CD4-positive, alpha-beta T cell treated with Interleukin-15 for 4 hours (primary cell): ENCODE data around the gene PACRG.

Experiments used
- DNase-seq: peaks from one replicate; pipeline ENCODE4 v3.0.0-alpha.2; 2020; ENCODE audit warnings: low spot score

Gene PACRG

DNA sequence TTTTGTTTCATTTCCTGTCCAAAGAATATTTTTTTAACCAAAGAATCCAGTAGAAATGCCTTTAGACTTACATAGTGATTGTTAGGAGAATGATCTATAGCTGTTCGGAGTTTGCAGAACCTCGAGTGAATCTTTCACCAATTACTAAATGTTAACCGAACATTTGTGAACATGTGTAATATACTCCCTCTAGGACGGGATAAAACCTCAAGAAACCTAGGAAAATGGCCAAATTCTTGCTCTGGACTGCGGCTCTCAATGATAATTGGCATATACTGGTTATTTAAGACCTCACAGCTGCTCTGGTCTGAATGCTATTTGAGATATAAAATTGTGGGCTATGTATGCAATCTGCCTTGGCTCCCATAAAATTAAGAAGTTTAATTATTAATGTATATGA is 137.1 kb downstream of the PACRG start:
- DNase-seq, result no peak

DNA sequence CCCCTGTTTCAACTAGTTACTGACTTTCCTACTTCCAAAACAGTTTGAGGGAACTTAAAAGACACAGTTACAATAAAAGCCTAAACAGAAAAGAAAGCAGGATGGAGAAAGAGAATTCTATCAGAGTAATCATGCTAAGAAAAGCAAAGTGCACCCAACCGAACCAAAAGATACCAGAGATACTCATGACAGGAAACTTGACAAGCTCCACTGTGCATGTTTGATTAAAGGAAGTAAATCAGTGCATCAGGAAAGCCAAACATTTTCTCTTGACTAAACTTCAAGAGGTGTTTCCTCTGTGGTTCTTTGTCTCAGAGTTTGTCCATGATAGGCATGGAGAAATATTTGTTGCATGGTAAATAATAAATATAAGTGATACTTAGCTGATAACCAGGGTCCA is 138.9 kb downstream of the PACRG start:
- no peak for DNase-seq

DNA sequence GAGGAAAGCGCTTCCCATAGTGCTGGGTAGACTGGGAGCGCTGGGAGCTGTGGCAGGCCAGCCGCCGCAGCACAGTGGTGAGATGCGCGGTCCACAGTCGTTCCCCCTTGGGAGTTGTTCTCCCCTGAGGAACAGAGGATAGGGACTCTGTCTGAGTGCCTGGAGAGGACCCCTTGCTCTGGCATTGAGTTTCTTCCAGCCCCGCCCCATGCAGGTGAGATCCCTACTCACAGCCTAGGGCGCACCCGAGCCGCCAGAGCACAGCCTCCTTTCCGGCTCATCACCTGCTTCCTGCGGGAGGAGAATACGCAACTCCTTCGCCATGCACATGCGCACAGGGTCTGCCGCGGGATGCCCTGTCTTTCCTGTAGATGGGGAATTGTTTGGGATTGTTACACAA is 140.6 kb downstream of the PACRG start:
- DNase-seq, result no peak

DNA sequence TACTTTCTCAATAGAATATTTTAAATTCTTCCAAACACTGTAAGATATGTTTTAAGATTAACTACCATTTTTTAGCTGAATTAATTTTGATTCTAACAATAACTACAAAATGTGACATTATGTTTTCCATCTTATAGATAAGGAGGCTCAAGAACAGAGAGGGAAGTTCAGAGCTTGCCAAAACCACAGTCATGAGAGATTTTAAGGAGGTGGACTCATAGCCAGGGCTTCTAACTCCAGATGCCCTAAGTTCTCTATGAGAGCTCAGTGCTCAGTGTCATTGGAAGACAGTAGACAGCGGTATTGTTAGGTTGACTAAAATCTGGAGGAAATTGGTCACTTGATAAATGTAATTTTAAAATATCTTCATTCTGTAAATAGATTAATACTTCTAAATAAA is 144.2 kb downstream of the PACRG start:
- no peak for DNase-seq

DNA sequence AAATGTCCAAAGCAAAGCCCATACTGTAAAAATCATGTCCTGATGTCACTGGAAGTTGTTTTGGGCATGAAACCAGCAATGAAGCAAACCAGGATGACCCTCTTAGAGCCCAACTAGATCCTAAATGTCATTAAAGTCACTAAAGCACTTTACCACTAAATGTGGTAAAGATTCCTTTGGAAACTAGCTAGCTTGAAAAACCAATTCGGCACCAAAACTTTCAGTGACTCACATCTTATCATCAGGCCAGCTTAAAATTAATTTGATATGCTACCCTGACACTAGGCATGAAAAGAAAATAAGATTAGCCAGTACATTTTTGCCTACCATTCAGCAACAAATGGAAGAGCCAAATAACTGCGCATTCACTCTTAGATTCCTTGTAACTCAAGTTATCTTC is 145.8 kb downstream of the PACRG start:
- DNase-seq, result no peak

DNA sequence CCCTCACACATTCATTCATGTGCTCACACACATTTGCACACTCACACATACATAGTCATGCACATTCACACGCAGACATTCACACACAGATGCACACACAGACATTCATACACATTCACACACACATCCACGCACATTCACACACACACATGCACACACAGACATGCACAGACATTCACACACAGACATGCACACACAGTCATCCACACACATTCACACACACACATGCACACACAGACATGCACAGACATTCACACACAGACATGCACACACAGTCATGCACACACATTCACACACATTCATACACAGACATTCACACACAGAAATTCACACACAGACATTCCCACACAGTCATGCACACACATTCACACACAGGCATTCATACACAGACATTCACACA is 147.3 kb downstream of the PACRG start:
- no peak for DNase-seq

DNA sequence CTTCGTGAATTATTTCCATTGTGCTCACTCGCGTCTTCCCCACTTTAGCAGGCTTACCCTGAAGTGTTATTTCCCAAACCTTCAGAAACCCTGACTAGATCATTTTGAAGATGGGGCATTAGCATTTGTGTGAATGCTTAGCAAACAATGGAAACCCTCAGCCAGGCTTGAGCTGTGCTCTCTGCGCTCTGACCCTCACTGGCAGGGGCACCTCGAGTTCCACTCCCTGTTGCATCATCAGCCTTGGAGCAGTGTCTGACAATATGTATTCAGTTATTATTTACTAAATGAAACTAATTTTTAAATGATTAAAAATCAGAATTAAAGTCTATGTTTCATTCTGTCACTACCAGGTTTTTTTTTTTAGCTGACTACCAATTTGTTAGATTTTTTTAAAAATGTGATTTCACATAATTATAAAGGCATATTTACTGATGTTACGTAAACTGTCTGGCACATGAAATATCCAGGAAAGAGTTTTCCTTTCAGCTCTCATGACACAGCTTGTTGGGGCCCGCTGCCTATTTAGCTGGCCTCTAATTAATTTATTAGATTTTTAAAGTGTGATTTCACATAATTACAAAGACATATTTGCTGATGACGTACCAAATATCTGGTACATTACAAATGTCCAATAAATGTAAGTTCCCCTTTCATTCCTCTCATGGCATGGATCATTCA is 155.2 kb downstream of the PACRG start:
- DNase-seq, result no peak

DNA sequence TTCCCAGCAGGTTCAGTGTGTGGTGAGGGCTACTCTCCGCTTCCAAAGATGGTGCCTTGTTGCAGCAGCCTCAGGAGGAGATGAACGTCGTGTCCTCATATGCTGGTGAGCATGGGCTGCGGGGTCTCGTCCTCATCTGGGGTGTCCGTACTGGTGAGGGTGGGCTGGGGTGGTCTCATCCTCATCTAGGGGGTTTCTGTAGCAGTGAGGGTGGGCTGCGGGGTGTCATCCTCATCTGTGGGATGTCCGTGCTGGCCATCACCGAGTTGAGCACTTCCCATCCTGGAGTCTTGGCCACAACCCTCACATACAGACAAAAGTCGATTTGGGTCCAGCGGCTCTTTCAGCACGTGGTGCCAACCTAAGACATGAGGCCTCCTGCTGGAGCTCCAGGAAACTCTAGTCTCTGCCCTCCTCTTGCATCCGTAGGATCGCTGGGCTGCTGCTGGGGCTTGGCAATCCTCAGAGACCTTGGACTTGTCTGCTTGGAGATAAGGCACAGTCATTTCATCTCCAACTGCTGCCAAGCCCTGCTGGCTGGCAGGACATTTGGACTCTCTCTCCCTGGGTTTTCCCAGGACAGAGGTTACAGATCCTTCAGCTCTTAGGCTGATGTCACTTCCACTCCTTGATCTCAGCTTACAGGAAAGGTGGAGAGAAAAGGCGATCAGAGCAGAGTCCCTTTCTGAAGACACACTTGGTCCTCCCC is 160.4 kb downstream of the PACRG start:
- DNase-seq, result no peak

DNA sequence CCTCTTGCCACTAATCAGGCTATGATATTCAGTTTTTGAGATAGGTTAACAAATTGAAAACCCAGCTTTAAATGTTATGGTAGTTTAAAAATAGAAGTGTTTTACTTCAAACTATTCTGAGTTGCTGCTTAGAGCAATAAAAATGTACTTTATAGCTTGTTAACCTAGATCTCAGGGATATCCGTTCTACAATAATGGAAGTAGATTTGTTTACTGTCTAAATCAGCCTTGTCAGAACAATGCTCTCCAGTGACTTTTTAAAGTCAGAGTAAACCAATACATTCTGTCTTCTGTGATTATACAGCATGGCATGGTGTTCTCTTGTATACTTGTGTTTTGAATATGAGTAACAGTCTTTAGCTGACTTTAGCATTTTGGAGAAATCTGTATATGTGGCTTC is 161.5 kb downstream of the PACRG start:
- no peak for DNase-seq

DNA sequence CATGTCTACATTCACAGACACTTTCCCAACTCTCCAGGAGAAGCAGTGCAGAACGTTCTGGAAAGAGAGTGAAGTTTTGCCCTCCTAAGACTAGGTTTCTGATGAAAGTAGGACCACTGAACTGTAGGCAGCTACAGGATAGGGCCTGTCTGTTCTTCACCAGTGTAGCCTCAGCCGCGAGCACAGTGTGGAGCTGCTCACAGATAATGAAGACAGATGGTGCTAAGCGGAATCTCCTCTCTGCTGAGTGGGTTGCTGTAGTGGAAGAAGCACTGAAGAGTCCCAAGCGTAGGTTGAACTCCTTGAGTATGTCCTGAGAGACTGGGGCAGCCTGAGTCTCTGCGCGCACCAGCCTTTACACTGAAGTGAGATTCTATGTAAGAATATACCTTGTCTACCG is 170.2 kb downstream of the PACRG start:
- DNase-seq, result no peak

DNA sequence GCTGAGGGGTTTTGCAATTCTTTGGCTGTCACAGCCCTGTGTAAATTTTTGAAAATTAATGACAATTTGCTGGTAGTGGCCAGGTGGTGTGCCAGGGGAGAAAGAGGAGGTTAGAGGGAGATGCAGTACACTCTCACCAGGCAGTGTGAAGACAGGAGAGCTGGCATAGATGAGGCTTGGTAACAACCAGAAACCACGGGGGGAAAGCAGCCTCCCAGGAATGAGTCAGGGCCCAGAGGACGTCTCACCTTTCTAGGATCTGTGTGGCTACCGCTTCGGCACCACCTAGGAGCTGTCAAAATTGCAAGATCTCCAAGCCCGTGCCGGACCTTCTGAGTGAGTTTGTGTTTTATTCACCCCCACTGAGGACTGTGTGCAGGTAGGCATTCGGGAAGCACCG is 171.4 kb downstream of the PACRG start:
- no peak for DNase-seq

DNA sequence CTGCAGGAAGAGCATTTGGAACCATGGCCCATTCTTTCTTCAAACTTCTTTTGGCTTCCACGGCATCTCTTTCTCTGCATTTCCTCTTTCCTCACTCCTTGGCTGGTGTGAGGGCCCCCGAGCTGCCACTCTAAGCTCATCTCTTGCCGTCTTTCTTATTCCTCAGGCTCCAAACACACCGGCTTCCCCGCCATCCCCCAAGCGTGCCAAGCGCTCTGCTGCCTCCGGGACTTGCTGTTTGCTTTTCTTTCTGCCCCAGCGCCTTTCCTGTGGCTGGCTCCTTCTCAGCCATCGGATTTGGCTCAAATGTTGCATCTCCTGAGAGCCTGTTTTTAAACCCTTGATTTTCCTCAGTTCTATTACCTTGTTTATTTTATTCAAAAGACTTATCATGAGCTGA is 172.7 kb downstream of the PACRG start:
- DNase-seq, result no peak

DNA sequence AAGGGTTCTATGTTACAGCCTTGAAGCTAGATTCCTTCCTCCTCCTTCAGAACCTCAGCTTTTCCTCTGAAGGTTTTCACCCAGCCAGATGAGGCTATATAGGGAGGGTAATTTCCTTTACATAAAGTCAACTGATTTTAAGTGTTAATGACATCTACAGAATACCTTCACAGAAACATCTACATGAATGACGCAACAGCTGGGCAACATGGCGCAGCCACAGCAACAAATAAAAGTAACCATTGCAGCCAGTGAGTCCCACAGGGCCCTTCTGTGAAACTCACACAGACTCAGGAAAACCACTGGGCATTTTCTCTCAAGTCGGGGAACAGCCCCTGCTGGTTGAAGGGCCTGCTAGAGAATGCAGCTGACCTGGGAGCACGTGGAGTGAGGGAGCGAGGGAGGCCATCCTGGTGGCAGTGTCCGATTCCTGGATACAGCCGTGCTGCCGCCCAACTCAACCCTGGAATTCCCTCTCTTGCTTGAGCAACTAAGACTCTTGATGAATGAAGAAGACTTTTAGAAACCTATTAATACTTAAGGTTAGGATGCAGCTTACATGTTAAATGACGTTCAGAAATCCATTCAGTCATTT is 176.4 kb downstream of the PACRG start:
- no peak for DNase-seq

DNA sequence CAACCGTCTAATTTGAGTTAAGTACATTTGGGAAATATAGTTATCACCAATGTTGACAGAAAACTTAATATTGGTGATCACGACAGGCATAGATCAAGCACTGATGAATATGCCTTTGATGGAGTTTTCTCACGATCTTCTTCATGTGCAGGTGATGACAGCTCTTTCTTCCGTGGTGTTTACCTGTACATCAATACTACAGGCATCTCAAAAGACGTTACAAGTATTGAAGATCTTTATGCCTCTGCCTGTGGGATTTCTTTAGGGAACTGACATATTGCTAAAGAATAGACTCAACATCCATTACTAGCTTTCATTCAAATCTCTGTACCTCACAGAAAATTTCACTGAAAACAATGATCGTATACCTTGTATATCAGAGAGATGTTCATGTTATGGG is 178.7 kb downstream of the PACRG start:
- DNase-seq, result no peak

DNA sequence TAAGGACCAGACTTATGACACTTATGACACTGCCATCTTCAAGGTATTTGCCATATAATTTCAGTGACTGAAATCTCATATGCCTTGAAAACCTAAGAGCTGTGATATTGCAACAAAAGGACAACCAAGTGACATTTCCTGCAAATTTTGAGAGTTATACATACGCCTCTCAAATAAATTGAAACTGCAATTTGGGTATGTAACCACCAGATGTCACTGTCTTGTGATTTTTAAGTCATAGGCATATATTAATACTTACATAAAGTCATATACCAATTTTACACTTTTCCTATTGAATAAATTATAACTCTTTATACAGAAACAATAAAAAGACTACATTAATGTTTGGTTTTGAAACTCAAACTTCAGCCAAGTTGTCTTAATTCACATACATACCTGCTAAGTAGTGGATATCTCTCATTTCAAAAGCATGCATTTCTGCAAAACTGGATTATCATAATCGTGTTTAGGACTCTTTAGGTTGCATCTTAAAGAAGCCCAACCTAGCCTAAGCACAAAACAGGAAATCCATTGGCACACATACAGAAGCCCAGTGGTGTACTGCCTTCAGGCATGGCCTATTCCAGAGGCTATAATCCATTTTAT is 180.2 kb downstream of the PACRG start:
- DNase-seq, result no peak

DNA sequence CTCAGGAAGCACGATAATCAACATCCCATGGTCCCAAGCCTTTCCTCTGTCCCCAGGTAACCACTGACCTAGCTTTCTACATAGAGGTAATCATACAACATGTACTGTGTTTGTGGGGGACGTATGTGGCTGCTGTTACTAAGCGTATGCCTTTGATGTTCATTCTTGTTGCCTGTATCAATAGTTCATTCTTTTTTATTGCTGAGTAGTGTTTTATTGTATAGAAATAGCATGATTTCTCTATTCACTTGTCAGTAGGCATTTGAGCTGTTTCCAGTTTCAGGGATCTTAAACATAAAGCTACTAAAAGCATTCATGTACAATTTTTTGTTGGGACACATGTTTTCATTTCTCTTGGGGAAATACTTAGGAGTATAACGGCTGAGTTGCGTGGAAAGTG is 185.4 kb downstream of the PACRG start:
- no peak for DNase-seq

DNA sequence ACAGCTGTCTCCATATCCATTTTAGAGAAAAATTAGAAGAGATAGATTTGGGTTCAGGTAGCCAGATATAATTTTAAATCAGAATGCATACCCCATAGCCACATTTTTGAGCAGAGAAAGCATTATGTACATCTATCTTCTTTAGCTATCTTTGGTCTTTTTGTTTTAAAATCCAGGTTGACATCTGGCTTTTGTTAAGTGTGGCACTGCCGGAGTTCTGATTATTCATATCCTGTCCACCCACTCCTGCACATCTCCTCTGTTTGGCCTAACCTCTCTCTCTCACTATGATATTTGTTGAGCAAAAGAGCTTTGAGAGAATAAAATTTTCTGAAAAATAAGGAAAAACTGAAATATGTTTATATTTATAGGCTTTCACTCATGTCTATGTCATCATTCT is 189.7 kb downstream of the PACRG start:
- DNase-seq, result no peak

DNA sequence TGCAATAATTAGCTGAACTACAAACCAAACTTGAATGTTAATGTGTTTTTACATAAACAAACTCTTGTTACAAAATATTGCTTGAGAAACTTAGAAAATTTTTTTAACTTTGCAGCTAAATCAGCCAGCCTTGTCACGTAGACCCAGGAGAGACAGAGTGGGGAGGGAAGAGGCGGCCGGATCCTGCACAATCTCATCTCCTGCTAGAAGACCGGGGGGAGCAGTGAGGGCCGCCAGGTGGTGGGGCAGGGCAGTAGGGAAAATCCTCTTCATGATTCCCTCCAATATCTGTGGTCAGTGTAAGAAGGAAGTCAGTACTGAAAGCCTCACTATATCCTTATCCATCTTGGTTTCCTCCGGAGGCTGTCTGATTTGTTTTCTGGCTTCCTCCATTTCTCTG is 193.3 kb downstream of the PACRG start:
- DNase-seq, result no peak

DNA sequence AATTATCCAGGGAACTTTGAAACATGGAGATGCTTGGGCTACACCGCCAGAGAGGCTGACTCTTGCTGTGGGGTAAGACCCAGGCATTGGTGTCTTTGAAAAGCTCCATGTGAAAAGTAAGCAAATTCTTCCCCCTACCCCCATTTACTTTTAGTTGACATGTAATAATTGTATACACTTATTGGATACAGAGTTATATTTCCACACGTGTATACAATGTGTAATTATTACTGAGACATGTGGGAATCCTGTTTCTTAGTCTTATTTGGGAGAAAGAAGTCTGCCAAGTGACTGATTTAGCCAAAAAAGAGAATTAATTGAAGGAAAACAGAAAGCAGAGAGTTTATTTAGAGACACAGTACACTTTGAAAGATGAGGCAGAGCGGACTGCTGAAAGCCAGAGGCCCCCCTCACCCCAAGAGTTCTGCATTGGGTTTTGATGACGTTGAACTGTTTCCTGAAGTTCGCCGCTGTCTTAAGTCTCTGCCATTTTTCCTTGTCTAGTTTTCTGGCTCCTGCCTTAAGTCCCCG is 193.8 kb downstream of the PACRG start:
- DNase-seq, result no peak

DNA sequence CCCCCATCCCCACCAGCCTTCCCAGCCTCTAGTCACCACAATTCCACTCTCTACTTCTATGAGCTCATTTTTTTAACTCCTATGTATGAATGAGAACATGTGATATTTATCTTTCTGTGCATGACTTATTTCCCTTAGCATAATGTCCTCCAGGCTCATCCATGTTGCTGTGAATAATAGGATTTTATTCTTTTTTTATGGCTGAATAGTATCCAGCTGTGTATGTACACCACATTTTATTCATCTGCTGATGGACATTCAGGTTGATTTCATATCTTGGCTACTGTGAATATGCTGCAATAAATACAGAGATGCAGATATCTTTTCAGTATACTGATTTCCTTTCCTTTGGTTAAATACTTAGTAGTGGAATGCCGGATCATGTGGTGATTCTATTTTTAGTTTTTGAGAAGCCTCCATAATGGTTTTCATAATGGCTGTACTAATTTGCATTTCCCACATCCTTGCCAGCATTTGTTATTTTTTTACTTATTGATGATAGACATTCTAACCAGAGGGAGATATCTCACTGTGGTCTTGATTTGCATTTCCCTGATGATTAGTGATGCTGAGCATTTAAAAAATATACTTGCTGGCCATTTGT is 194.9 kb downstream of the PACRG start:
- DNase-seq, result no peak

DNA sequence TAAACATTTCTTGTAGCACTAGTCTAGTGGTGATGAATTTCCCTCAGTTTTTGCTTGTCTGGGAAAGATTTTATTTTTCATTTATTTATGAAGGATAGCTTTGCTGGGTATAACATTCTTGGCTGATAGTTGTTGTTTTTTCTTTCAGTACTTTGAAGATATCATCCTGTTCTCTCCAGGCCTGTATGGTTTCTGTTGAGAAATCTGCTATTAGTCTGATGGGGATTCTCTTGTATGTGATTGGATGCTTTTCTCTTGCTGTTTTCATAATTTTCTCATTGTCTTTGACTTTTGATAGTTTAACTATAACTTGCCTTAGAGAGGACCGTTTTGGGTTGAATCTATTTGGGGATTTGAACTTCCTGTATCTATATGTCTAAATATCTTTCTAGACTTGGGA is 207.1 kb downstream of the PACRG start:
- no peak for DNase-seq

DNA sequence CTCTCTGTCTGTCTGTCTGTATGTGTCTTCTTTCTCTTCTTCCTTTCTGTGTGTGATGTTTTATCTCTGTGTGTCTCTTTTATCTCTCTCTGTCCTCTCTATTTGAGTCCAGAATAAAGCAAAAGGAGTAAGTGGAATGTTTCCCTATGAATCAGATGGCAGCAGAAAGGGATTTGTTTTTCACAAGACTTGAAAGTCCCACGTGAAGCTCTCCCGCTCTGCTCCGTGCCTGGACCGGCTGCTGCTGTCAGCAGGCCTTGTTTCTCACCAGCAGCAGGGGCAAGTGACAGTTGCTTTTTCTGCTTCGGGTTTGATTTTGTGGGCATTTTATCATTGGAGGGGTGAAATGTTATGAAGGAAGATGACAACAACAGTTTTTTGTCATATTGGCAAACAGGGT is 212.7 kb downstream of the PACRG start:
- no peak for DNase-seq

DNA sequence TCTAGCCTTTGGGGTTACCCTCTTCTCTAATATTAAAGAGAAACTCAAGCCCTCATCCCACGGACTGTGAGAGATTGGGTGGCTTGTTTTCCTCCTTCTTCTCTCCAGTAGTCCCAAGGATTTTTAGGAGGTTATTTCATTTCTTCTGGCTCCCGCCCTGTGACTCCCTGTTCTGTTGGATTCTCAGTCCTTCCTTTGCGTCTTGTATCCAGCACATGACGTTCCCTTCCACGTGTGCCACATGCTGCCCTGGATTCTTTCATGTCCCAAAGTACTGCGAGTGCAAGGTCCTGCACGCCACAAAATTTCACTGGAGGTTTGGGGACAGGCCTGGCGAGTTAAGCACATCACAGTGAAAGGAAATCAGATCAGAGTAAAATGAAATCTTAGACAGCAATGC is 213.4 kb downstream of the PACRG start:
- no peak for DNase-seq
